Sigmoid colon (tissue), 4 donors: ENCODE data around the gene GAB2.

Source experiments
- CTCF ChIP-seq, 4 experiments: fragments of 450-650 bp in 3 of 4; fragments of 200-600 bp in 1 of 4; IDR thresholded peaks; one replicate each; pipeline ENCODE4 v1.5.1; 2016 to 2019; ENCODE audit warnings: antibody characterized with exemption in 4 of 4, mild to moderate bottlenecking in 3 of 4, moderate library complexity in 2 of 4
- POLR2A ChIP-seq, 2 donors: fragments of 450-650 bp; IDR thresholded peaks; one replicate each; pipeline ENCODE4 v1.6.1; 2016; ENCODE audit warnings: antibody characterized with exemption in 2 of 2, mild to moderate bottlenecking in 2 of 2, moderate library complexity in 2 of 2
- POLR2AphosphoS5 ChIP-seq, 4 donors: sonication (generic); formaldehyde crosslinking; IDR thresholded peaks; one replicate each; pipeline ENCODE4 v1.6.1; 2017; ENCODE audit warnings: antibody characterized with exemption in 4 of 4

GRCh38 chr11:78270971-78271370 is 146.6 kb downstream of the GAB2 start:
- TF ChIP-seq CTCF (IDR thresholded peaks at IDR 0.05) (no peak), POLR2AphosphoS5 (IDR thresholded peaks at IDR 0.05) (no peak), POLR2A (IDR thresholded peaks at IDR 0.05) (no peak)
